Measurements from ENCODE around the gene CADPS2. TPM values are rescaled to one million over a fixed set of nuclear protein-coding genes. Genes with fewer than 3 reads are reported as not detected.

CADPS2 gene
- total and polyA plus RNA-seq, 2 of the 8 experiments (the other 6 are each of a cell fraction or from before 2014, with no cell fraction given): 8.9 to 22.3 TPM

GRCh38 chr7:122652876-122653275, 233.4 kb downstream of the CADPS2 start:
- H2BK15ac ChIP-seq (ENCODE audit: low read length): no peak overlapping the region
- H3K9ac ChIP-seq (replicated peaks in 1 of 4; ENCODE audit: extremely low read depth in 1 of 4, low read depth in 3 of 4, low read length in 3 of 4): no peak overlapping the region
- no peak overlapping the region for H3K14ac ChIP-seq (ENCODE audit: insufficient read length)
- no peak overlapping the region for H3K27ac ChIP-seq (ENCODE audit: low read depth, low read length)
- no peak overlapping the region for H2BK120ac ChIP-seq (replicated peaks; ENCODE audit: low read depth, low read length)
- H2AK5ac ChIP-seq (ENCODE audit: low read depth, low read length): no peak overlapping the region
- no peak overlapping the region for H3K56ac ChIP-seq (replicated peaks; ENCODE audit: insufficient read length, low read depth, low read length)
- no peak overlapping the region for H2BK5ac ChIP-seq (ENCODE audit: low read depth, low read length)
- no peak overlapping the region for H3K4ac ChIP-seq (replicated peaks; ENCODE audit: insufficient read length, low read depth, low read length)
- H3K9me3 ChIP-seq (ENCODE audit: insufficient read depth in 2 of 2, low read depth in 1 of 2, low read length in 1 of 2): no peaks in the 10 kb centered on the region
- WGBS, 2 experiments (ENCODE audit: extremely low coverage in 1 of 2, insufficient coverage in 1 of 2, insufficient read length in 1 of 2, insufficient replicate concordance in 2 of 2, low coverage in 1 of 2, low lambda C conversion rate in 2 of 2, missing lambda C conversion rate in 1 of 2): 97% methylated on average over 4 of the region's 4 CpGs; no CpG with 5 or more reads in 1 of the 2 experiments
- no peak overlapping the region for H2BK20ac ChIP-seq (ENCODE audit: low read length)
- H2AFZ ChIP-seq (ENCODE audit: low read length): 0 out of 2 replicates have a peak overlapping the region, but pooled peaks have one; percentile 38
- no peak overlapping the region for H4K5ac ChIP-seq (ENCODE audit: insufficient read length, low read depth, low read length)
- no peaks in the 10 kb centered on the region for H3K79me2 ChIP-seq (ENCODE audit: control insufficient read depth in 1 of 2, insufficient read depth in 2 of 2, low read length in 2 of 2)
- no peak overlapping the region for H3K4me3 ChIP-seq (ENCODE audit: extremely low read depth in 1 of 4, insufficient read depth in 2 of 4, low read depth in 3 of 4, low read length in 4 of 4)
- DNase-seq (ENCODE audit: low read depth in 1 of 2, low spot score in 2 of 2) (no peak), FAIRE-seq (no peak)
- no peaks in the 10 kb centered on the region for H3K79me1 ChIP-seq (ENCODE audit: low read depth, low read length)
- no peak overlapping the region for H3K23ac ChIP-seq (ENCODE audit: insufficient read length)
- H3K18ac ChIP-seq (ENCODE audit: extremely low read depth, low read length): no peak overlapping the region
- TF ChIP-seq CBX8 (IDR thresholded peaks at IDR 0.05; ENCODE audit: borderline replicate concordance, low read depth, low read length) (no peak), NANOG (IDR thresholded peaks at IDR 0.05; ENCODE audit: insufficient read depth, low read depth, low read length, poor library complexity, severe bottlenecking) (no peak), CHD2 (IDR thresholded peaks at IDR 0.05; ENCODE audit: low read length) (no peak), SIN3A (conservative IDR thresholded peaks at IDR 0.05 in 1 of 2, IDR thresholded peaks at IDR 0.05 in 1 of 2; ENCODE audit: low read depth in 1 of 2, low read length in 2 of 2) (no peak), CEBPB (IDR thresholded peaks at IDR 0.05; ENCODE audit: low read depth, low read length) (no peak)
- peaks cover 0 to 5% (median 2%) of the 10 kb centered on the region in 4 experiments; a peak in 2 of 7 replicates for H3K4me1 ChIP-seq (replicated peaks in 1 of 4; ENCODE audit: control insufficient read depth in 3 of 4, insufficient read depth in 4 of 4, low read length in 3 of 4)
- H4K91ac ChIP-seq (replicated peaks; ENCODE audit: insufficient read length, low read length): no peak overlapping the region
- CTCF ChIA-PET (ENCODE audit: partially characterized antibody): interaction anchor here (0.7 kb wide), 1 partner anchor 66 kb away, joined by 3 read pairs; no protein-coding TSS in a partner anchor
- no peak overlapping the region for H2BK12ac ChIP-seq (ENCODE audit: low read depth, low read length)
- H3K23me2 ChIP-seq (ENCODE audit: low read depth, low read length): no peaks in the 10 kb centered on the region
- no peak overlapping the region for H4K8ac ChIP-seq (ENCODE audit: extremely low read depth, insufficient read depth, low read length)
- H3K4me2 ChIP-seq (ENCODE audit: insufficient read depth in 1 of 2, low read depth in 2 of 2, low read length in 2 of 2): no peak overlapping the region; a peak in 1 of 4 replicates
- H4K20me1 ChIP-seq (replicated peaks in 1 of 2; ENCODE audit: control insufficient read depth in 1 of 2, insufficient read depth in 2 of 2, low read length in 2 of 2): no peaks in the 10 kb centered on the region
- H3K27me3 ChIP-seq (replicated peaks in 1 of 4; ENCODE audit: control insufficient read depth in 3 of 4, extremely low read depth in 1 of 4, insufficient read depth in 3 of 4, low read length in 3 of 4): no peaks in the 10 kb centered on the region
- H3K36me3 ChIP-seq (ENCODE audit: control insufficient read depth in 2 of 4, insufficient read depth in 4 of 4, low read length in 3 of 4): no peaks in the 10 kb centered on the region
- POLR2A ChIA-PET (ENCODE audit: partially characterized antibody): no interaction called here

Measured in H1 (cell line).